Ishikawa (cell line): ENCODE data around the gene CPA4.

Source experiments
- CEBPB ChIP-seq: IDR thresholded peaks from 2 replicates; pipeline ENCODE4 v1.6.1; 2012
- CREB1 ChIP-seq: IDR thresholded peaks from 2 replicates; pipeline ENCODE4 v1.6.1; 2012; ENCODE audit warnings: low read depth
- TCF12 ChIP-seq: IDR thresholded peaks from 2 replicates; pipeline ENCODE4 v1.6.1; 2012; ENCODE audit warnings: low read depth
- YY1 ChIP-seq: IDR thresholded peaks from 2 replicates; pipeline ENCODE4 v1.6.1; 2012; ENCODE audit warnings: low read depth
- TF ChIP-seq, protein P1 (sequence below): IDR thresholded peaks from 2 replicates; pipeline ENCODE4 v1.6.1; 2012; ENCODE audit warnings: low read depth, mild to moderate bottlenecking

DNA sequence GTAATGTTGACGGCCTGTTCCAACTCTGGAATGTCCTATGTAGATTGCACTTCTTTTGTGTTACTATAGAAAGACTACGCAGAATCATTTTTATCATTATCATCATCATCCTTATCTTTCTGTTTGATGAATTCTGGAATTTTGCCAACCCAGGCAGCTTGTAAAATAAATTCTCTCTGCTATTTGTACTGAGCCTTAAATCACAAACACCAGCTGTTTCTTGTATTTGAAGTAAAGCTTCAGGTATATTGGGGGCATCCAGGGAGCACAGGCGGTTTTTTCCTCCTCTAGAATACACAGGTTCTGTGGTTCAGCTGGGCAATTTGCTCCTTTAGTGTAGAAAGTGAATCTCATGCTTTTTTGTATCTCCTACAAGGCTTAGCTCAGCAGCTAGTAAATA is 36.7 kb downstream of the CPA4 start:
- TF ChIP-seq TCF12: no peak
- TF ChIP-seq CREB1: no peak
- TF ChIP-seq, protein P1, sequence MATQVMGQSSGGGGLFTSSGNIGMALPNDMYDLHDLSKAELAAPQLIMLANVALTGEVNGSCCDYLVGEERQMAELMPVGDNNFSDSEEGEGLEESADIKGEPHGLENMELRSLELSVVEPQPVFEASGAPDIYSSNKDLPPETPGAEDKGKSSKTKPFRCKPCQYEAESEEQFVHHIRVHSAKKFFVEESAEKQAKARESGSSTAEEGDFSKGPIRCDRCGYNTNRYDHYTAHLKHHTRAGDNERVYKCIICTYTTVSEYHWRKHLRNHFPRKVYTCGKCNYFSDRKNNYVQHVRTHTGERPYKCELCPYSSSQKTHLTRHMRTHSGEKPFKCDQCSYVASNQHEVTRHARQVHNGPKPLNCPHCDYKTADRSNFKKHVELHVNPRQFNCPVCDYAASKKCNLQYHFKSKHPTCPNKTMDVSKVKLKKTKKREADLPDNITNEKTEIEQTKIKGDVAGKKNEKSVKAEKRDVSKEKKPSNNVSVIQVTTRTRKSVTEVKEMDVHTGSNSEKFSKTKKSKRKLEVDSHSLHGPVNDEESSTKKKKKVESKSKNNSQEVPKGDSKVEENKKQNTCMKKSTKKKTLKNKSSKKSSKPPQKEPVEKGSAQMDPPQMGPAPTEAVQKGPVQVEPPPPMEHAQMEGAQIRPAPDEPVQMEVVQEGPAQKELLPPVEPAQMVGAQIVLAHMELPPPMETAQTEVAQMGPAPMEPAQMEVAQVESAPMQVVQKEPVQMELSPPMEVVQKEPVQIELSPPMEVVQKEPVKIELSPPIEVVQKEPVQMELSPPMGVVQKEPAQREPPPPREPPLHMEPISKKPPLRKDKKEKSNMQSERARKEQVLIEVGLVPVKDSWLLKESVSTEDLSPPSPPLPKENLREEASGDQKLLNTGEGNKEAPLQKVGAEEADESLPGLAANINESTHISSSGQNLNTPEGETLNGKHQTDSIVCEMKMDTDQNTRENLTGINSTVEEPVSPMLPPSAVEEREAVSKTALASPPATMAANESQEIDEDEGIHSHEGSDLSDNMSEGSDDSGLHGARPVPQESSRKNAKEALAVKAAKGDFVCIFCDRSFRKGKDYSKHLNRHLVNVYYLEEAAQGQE: no peak
- TF ChIP-seq CEBPB: no peak
- no peak for TF ChIP-seq YY1
